SK-N-MC (cell line): ENCODE measurements around the gene DNMT3B.

ENCODE experiments used
- EZH2 ChIP-seq: fragments of 200-600 bp; sonication (generic); IDR thresholded peaks from one replicate; pipeline ENCODE4 v1.6.1; 2017; ENCODE audit warnings: antibody characterized with exemption
- POLR2AphosphoS5 ChIP-seq: IDR thresholded peaks from 2 replicates; pipeline ENCODE4 v1.6.1; 2012; ENCODE audit warnings: mild to moderate bottlenecking, low read depth, low read length, borderline replicate concordance

- TF ChIP-seq POLR2AphosphoS5 (no peak), EZH2 (no peak)
Measured at GRCh38 chr20:32830437-32830836, 68.3 kb downstream of the DNMT3B start.
